Measurements from ENCODE around the gene TASP1.

DNA sequence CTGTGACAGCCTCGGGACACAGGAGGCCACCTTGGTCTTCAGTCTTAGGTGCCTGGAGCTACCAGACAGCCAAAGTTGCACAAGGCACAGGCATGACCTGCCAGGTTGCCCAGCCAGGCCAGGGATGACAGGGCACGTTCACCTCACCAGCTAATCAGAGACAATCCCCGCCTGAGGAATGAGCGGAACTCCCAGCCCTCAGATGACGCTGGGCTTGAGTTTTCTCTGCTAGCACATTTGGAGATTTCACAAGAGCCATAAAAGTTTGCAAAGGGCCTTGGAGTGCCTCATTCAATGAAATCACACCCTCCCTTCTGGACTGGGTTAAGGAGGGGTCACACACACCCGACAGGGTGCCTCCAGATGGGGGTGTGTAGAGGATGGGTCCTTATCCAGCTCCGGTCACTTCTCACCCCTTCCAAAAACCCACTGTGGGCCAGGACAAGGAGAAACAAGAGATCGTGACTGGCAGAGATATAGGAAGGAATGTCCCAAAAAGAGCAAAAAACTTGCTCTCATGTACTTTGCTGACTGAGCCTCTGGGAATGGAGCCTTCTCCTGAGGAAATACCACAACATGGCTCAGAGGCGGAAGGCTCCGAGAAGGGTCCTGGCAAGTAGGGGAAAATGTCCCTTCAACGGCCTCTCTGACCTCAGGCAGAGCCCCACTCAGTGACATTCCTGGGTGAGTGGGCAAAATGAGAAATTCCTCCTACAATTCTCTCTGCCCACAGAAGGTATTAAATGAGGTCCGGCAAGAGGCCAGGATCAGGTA lies 296.1 kb downstream of the TASP1 start:
- TF ChIP-seq, protein P1, sequence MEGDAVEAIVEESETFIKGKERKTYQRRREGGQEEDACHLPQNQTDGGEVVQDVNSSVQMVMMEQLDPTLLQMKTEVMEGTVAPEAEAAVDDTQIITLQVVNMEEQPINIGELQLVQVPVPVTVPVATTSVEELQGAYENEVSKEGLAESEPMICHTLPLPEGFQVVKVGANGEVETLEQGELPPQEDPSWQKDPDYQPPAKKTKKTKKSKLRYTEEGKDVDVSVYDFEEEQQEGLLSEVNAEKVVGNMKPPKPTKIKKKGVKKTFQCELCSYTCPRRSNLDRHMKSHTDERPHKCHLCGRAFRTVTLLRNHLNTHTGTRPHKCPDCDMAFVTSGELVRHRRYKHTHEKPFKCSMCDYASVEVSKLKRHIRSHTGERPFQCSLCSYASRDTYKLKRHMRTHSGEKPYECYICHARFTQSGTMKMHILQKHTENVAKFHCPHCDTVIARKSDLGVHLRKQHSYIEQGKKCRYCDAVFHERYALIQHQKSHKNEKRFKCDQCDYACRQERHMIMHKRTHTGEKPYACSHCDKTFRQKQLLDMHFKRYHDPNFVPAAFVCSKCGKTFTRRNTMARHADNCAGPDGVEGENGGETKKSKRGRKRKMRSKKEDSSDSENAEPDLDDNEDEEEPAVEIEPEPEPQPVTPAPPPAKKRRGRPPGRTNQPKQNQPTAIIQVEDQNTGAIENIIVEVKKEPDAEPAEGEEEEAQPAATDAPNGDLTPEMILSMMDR (IDR thresholded peaks at IDR 0.05), result no peak
- TF ChIP-seq POLR2A (IDR thresholded peaks at IDR 0.05) (no peak), EP300 (IDR thresholded peaks at IDR 0.05) (no peak)

Data from tibial nerve (tissue), 4 donors.